Cardiac fibroblast (primary cell): ENCODE results near the gene ELL2.

Experiments
- DNase-seq, 2 donors: peaks; one replicate each; pipeline versions ENCODE4 v3.0.0 to v3.0.0-alpha.2; 2010; ENCODE audit warnings: low read depth in 2 of 2
- H3K4me3 ChIP-seq, 2 donors: replicated peaks in 1 of 2; 1 replicate in 1 of 2; 2 replicates in 1 of 2; pipeline ENCODE4 v1.5.1; 2011; ENCODE audit warnings: low read depth in 2 of 2, low read length in 2 of 2, mild to moderate bottlenecking in 2 of 2, moderate library complexity in 1 of 2
- CTCF ChIP-seq: IDR thresholded peaks from one replicate; pipeline ENCODE4 v1.5.1; 2011; ENCODE audit warnings: low read depth, mild to moderate bottlenecking, low read length, inconsistent platforms

The ELL2 gene

GRCh38 chr5:95951916-95952315, 9.7 kb downstream of the ELL2 start:
- no peak overlapping the region for H3K4me3 ChIP-seq
- no peak for TF ChIP-seq CTCF
- no peak for DNase-seq

GRCh38 chr5:95949810-95950209, 11.8 kb downstream of the ELL2 start:
- no peak for TF ChIP-seq CTCF
- no peak for DNase-seq
- H3K4me3 ChIP-seq = no peak overlapping the region

- no peak for DNase-seq
- no peak overlapping the region for H3K4me3 ChIP-seq
- TF ChIP-seq CTCF = no peak
Measured at GRCh38 chr5:95948631-95949030, 13.0 kb downstream of the ELL2 start.

DNA sequence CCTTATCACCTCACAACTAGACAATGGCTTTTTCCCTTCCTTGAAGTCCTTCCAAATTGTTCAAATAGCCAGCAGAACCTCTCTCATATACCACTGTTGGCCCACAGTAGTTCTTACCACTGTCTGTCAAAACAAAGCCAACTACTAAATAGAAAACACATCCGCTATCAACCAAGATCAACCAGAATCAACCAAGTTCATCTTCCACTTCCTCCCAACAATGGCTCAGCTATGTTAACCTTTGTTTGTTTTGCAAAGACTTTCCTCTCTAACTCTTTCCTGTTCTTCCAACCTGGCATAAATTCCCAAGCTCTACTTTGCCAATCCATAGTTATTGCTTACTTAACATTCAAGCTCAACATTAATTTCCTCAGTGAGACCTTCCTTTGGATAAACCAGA, 15.2 kb downstream of the ELL2 start:
- TF ChIP-seq CTCF = no peak
- DNase-seq = no peak
- H3K4me3 ChIP-seq = no peak overlapping the region

GRCh38 chr5:95942968-95943367, 18.7 kb downstream of the ELL2 start:
- TF ChIP-seq CTCF = no peak
- no peak for DNase-seq
- H3K4me3 ChIP-seq = no peak overlapping the region

- TF ChIP-seq CTCF = no peak
- no peak for DNase-seq
- H3K4me3 ChIP-seq = no peak overlapping the region
Measured at GRCh38 chr5:95942414-95942813, 19.2 kb downstream of the ELL2 start.

GRCh38 chr5:95941756-95942155, 19.9 kb downstream of the ELL2 start:
- H3K4me3 ChIP-seq = no peak overlapping the region
- TF ChIP-seq CTCF = no peak
- peak in 1 of 2 donors; percentile 40 for DNase-seq
